Stomach smooth muscle (tissue), 2 donors: Measurements from ENCODE around the gene BFSP1.

Experiments used
- H3K27ac ChIP-seq: one replicate; pipeline ENCODE4 v1.7.0; 2013; ENCODE audit warnings: mild to moderate bottlenecking, low read length, inconsistent platforms
- H3K27me3 ChIP-seq, 2 donors: one replicate each; pipeline ENCODE4 v1.7.0; 2013; ENCODE audit warnings: low read length in 2 of 2; ENCODE audit not compliant: insufficient read depth in 2 of 2, control insufficient read depth in 1 of 2
- H3K36me3 ChIP-seq, 2 donors: one replicate each; pipeline ENCODE4 v1.7.0; 2013; ENCODE audit warnings: low read length in 2 of 2; ENCODE audit not compliant: control insufficient read depth in 2 of 2, insufficient read depth in 2 of 2
- H3K4me1 ChIP-seq: one replicate; pipeline ENCODE4 v1.7.0; 2013; ENCODE audit warnings: low read length; ENCODE audit not compliant: control insufficient read depth, insufficient read depth
- H3K4me3 ChIP-seq, 2 donors: one replicate each; pipeline ENCODE4 v1.7.0; 2013; ENCODE audit warnings: low read length in 2 of 2
- H3K9ac ChIP-seq, 2 donors: one replicate each; pipeline ENCODE4 v1.7.0; 2013; ENCODE audit warnings: low read length in 2 of 2, mild to moderate bottlenecking in 1 of 2
- H3K9me3 ChIP-seq, 2 donors: one replicate each; pipeline ENCODE4 v1.7.0; 2013; ENCODE audit warnings: low read length in 2 of 2; ENCODE audit not compliant: control insufficient read depth in 2 of 2
- donor health status: healthy.
- donor health status: Pancreatic carcinoma.

BFSP1 gene

DNA sequence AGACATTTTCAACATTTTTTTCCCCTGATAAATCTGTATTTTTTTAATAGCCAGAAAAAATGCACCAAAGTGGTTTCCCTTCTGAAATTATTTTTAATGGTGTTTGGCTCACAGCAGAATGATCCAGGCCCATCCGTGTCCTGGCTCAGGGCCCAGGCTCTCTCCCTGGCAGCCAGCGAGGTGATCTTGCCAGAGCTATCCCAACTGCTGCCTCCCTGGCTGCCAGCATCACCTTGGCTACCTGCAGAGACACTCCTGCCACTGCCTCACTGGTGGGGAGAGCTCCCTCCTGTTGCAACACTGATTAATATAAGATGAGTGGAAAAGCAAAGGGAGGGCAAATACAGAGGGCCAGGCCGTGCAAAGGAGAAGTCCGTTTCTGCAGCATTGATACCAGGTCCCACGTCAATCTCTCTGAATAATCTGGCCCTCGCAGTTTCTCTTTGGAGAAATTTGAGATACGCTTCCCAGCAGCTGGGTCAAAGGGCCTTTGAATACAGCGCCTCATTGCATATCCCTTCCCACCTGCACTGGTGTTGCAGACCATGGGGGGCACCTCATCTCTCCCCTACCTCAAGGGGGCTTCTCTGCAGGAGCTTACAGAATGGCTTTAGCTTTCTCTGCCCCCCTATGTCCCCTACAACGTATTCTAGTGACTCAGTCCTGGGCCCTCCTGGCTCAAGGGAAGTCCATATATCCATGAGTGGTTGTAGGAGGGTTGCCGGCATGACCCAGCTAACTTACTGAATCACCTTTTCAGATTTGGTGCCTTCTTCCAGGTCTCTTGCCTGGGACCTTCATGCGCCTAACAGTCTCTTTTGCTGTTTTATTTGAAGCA lies 25.9 kb upstream of the BFSP1 start:
- Histone ChIP-seq H3K27me3 (no peaks in the 10 kb centered on the region), H3K36me3 (no peaks in the 10 kb centered on the region), H3K4me3 (peak overlapping the region; percentile 37 to 49), H3K4me1 (peaks cover 40% of the 10 kb centered on the region), H3K27ac (peak overlapping the region; percentile 98), H3K9me3 (no peaks in the 10 kb centered on the region), H3K9ac (peak overlapping the region; percentile 49 to 66)

DNA sequence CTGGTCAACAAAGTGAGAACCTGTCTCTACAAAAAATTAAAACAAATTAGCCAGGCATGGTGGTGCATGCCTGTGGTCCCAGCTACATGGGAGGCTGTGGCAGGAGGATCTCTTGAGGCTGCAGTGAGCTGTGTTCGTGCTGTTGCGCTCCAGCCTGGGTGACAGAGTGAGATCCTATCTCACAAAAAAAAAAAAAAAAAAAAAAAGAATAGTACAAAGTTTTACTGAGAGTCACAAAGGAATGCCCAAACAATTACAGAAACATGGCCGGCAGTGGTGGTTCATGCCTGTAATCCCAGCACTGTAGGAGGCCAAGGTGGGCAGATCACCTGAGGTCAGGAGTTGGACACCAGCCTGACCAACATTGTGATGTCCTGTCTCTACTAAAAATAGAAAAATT lies 23.9 kb upstream of the BFSP1 start:
- H3K4me3 ChIP-seq: no peak overlapping the region
- peaks cover 0 to 6% of the 10 kb centered on the region in 2 donors for H3K9me3 ChIP-seq
- no peaks in the 10 kb centered on the region for H3K36me3 ChIP-seq
- no peak overlapping the region for H3K9ac ChIP-seq
- H3K4me1 ChIP-seq: peaks cover 35% of the 10 kb centered on the region
- no peaks in the 10 kb centered on the region for H3K27me3 ChIP-seq
- H3K27ac ChIP-seq: no peak overlapping the region

DNA sequence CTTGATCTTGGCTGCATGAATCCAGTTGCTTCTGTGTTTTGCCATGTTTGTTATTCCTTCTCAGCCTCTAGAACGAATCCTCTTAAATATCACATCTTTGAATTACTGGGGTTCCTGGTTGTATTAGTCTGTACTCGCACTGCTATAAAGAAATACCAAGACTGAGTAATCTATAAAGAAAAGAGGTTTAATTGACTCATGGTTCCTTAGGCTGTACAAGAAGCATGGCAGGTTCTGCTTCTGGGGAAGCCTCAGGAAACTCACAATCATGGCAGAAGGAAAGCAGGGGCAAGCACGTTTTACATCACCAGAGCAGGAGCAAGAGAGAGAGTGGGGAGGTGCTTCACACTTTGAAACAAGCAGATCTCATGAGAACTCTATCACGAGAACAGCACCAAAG lies 18.0 kb upstream of the BFSP1 start:
- H3K4me1 ChIP-seq: peaks cover 11% of the 10 kb centered on the region
- H3K27ac ChIP-seq: no peak overlapping the region
- H3K36me3 ChIP-seq: no peaks in the 10 kb centered on the region
- H3K4me3 ChIP-seq: no peak overlapping the region
- no peaks in the 10 kb centered on the region for H3K27me3 ChIP-seq
- H3K9ac ChIP-seq: no peak overlapping the region
- peaks cover 0 to 6% of the 10 kb centered on the region in 2 donors for H3K9me3 ChIP-seq

DNA sequence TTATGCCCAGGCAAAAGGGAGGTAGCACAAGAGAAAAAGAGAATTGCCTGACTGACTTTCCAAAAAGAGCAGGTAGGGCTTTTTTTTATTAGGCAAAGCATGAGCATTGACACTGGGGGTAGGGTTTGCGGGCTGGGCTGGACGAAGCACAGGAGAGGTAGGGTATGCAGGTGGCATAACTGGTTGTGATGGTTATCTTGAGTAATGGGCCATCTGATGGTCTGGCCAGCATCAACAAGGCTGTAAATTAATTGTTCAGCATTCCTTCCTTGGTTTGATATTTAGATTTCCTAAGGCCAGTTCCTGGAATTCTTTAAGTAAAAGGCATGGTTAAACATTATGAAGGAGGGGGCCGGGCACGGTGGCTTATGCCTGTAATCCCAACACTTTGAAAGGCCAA lies 13.9 kb upstream of the BFSP1 start:
- Histone ChIP-seq H3K4me3 (no peak overlapping the region), H3K36me3 (no peaks in the 10 kb centered on the region), H3K9me3 (no peaks in the 10 kb centered on the region), H3K27ac (peak overlapping the region; percentile 33), H3K4me1 (peaks cover 39% of the 10 kb centered on the region), H3K9ac (no peak overlapping the region), H3K27me3 (no peaks in the 10 kb centered on the region)

DNA sequence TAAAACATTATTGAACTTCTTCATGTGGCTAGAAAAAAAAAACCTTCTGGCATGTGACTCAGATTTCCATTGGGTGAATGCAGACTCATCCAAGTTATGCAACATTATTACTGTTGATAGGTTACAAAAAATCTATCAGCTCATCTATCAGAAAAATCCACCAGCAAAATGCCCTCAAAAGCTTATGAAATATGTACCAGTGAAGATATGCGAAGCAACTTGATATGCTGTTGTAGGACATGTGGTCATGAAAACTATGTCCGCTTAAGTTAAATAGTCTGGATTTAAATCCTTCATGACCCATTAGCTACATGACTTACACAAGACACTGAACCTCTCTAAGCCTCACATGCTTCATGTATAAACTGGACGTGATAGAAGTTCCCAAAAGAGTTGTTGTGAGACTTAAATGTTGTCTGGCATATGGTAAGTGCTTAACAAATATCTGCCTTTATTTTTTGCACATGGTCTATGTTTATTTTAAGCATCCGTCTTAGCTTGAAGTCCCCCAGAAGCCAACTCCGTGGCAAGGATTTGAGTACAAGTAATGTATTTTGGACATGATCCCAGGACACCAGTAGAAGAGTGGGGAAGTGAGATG lies 12.5 kb upstream of the BFSP1 start:
- Histone ChIP-seq H3K9me3 (no peaks in the 10 kb centered on the region), H3K27ac (peak overlapping the region; percentile 49), H3K4me3 (peak overlapping the region in 1 of 2 donors; percentile 6), H3K4me1 (peaks cover 51% of the 10 kb centered on the region), H3K36me3 (no peaks in the 10 kb centered on the region), H3K27me3 (no peaks in the 10 kb centered on the region), H3K9ac (peak overlapping the region in 1 of 2 donors; percentile 13)

DNA sequence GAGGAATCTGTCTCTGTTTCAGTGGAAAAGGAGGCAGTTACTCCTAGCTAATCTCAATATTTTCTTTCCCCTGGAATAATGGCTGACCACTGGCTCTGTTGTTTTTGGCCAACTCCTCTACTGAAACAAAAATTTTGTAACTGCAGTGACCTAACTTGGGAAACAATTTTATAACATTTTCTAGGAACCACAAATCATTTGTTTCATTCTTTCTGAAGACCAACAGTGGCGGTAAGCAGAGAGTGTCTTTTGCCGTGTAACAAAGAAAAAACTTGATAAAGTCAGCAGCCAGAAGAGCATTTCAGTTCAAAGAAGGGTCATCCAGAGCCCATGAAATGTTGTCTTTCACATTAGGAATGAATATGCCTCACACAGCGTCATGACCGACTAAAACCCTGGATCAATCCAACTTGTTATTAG lies 11.8 kb upstream of the BFSP1 start:
- Histone ChIP-seq H3K27me3 (no peaks in the 10 kb centered on the region), H3K27ac (peak overlapping the region; percentile 49), H3K4me1 (peaks cover 54% of the 10 kb centered on the region), H3K36me3 (no peaks in the 10 kb centered on the region), H3K9me3 (no peaks in the 10 kb centered on the region), H3K4me3 (peak overlapping the region in 1 of 2 donors; percentile 4), H3K9ac (peak overlapping the region in 1 of 2 donors; percentile 13)

DNA sequence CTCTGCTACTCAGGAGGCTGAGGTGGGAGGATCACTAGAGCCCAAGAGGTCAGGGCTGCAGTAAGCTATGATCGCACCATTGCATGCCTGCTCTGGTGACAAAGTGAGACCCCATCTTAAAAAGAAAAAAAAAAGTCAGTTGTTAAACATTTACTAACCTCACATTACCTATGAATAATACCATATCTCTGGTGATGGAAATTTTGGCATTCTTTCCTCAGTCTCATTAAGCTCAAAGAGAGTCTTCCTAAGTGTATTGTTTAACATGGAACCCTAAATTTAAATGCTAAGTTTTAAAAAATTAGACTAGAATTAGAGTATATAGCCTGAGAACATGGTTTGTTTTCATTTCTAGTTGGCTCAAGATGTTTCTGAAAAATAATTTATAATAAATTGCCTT lies 11.3 kb upstream of the BFSP1 start:
- Histone ChIP-seq H3K36me3 (no peaks in the 10 kb centered on the region), H3K4me1 (peaks cover 54% of the 10 kb centered on the region), H3K9ac (no peak overlapping the region), H3K4me3 (no peak overlapping the region), H3K27me3 (no peaks in the 10 kb centered on the region), H3K27ac (peak overlapping the region; percentile 49), H3K9me3 (no peaks in the 10 kb centered on the region)

DNA sequence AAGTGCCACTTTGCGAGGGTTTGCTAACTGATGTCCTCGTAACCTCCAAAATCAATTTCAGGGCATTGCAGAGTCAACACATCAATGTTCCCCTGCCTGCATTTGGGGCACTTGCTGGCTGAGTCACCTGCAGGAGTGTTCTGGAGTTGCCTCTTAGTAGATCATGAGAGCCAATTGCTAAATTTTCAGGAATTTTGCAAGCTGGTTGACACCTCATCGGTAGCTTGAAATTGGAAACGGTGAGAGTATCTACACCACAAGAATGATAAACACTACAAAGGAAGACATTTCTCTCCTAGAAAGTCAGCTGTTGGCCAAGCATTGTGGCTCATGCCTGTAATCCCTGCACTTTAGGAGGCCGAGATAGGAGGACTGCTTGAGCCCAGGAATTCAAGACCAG lies 10.8 kb upstream of the BFSP1 start:
- no peaks in the 10 kb centered on the region for H3K27me3 ChIP-seq
- H3K4me1 ChIP-seq: peaks cover 59% of the 10 kb centered on the region
- no peaks in the 10 kb centered on the region for H3K36me3 ChIP-seq
- peak overlapping the region in 1 of 2 donors; percentile 1 for H3K4me3 ChIP-seq
- H3K9ac ChIP-seq: no peak overlapping the region
- H3K27ac ChIP-seq: peak overlapping the region; percentile 49
- no peaks in the 10 kb centered on the region for H3K9me3 ChIP-seq

DNA sequence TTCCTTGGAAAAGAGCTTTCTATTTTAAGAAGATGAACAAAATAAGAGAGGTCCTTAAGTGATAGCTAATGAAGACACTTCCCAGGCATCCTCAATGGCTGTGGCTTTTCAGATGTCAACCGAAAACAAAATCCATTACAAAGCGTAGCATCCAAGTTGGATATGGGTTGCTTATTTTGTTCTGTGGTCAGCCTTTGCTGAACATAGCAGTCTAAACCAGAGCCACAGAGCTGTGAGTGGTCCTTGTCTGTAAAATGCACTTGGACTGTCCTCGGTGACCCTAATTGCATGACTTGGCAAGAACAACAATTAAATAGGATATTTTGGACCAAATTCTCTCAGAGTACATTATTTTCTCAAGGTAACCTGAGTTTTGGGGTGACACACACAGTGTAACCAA lies 10.4 kb upstream of the BFSP1 start:
- Histone ChIP-seq H3K4me1 (peaks cover 61% of the 10 kb centered on the region), H3K9ac (no peak overlapping the region), H3K27me3 (no peaks in the 10 kb centered on the region), H3K36me3 (no peaks in the 10 kb centered on the region), H3K27ac (peak overlapping the region; percentile 49), H3K4me3 (peak overlapping the region in 1 of 2 donors; percentile 1), H3K9me3 (no peaks in the 10 kb centered on the region)

DNA sequence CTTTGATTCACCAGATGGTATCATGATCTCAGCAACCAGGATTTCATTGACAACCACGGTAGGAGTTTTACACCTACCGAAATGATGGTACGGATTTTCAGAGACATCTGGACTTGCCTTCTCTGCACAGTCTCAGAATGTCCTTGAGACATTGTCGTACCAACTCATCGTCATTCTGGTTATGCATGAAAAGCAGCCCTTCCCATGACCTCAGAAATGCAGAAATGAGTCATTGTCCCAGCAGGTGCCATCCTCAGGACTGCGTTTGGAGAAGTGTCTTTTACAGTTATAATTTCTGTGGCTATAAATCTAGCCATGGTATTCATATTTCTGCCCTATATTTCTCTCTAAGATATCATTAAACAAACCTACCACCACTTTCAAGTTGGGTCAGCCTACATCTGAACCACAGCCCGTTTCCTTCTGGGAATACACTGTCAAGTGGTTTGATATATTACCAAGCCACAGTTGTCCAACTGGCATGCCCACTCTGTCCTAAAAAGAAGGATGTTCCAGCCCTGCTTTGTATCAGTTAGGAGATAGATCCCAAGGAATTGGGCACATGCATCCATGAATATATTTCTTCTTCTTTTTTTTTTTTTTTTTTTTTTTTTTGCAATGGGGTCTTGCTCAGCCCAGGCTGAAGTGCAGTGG lies 7.5 kb upstream of the BFSP1 start:
- Histone ChIP-seq H3K27me3 (no peaks in the 10 kb centered on the region), H3K4me1 (peaks cover 47% of the 10 kb centered on the region), H3K36me3 (no peaks in the 10 kb centered on the region), H3K9me3 (no peaks in the 10 kb centered on the region), H3K27ac (peak overlapping the region; percentile 41), H3K4me3 (no peak overlapping the region), H3K9ac (no peak overlapping the region)
